A549 (cell line): Measurements from ENCODE around the gene DSTYK. TPM values are rescaled to one million over a fixed set of nuclear protein-coding genes. Genes with fewer than 3 reads are reported as not detected.
A peak's percentile ranks its signal among the peaks of the same experiment; 100 is the strongest.

ENCODE experiments used
- ATAC-seq, 2 experiments: fragments of 200-7000 bp in 1 of 2; fragments of >200 bp in 1 of 2; cut with Nextera tagmentation in 1 of 2; cut with Tn5 transposase in 1 of 2; 3 replicates each; pipeline versions ENCODE4 v1.8.0 to v1.9.1; 2018 to 2020; ENCODE audit warnings: mild to moderate bottlenecking in 1 of 2, moderate library complexity in 1 of 2
- CTCF ChIA-PET: fragments of 300-600 bp; sonication (Branson Sonifier 250); formaldehyde crosslinking; extraction: SDS; loops from one replicate; lab custom pipeline; 2021; ENCODE audit warnings: antibody characterized with exemption, inconsistent platforms; lab: Yijun Ruan, JAX
- POLR2A ChIA-PET: fragments of 350-600 bp; formaldehyde crosslinking; extraction: SDS; loops from one replicate; lab custom pipeline; 2021; ENCODE audit warnings: antibody characterized with exemption, inconsistent platforms; lab: Yijun Ruan, JAX
- DNase-seq, 2 experiments: peaks; one replicate each; pipeline versions ENCODE4 v3.0.0 to v3.0.0-alpha.2; 2011 to 2016; ENCODE audit warnings: low read depth in 1 of 2, low spot score in 1 of 2
- FAIRE-seq: peaks from 2 replicates; lab custom pipeline; 2011; peaks lifted over from hg19 to GRCh38; lab: Jason Lieb, UNC
- H3K27ac ChIP-seq, 2 experiments: fragments of >200 bp; sonication (Bioruptor Twin); formaldehyde crosslinking; 3 replicates each; pipeline ENCODE4 v1.5.1; 2016 to 2017
- H3K4me1 ChIP-seq: fragments of >200 bp; sonication (Bioruptor Twin); formaldehyde crosslinking; 3 replicates; pipeline ENCODE4 v1.6.1; 2016
- H3K4me2 ChIP-seq: fragments of >200 bp; sonication (Bioruptor Twin); formaldehyde crosslinking; 3 replicates; pipeline ENCODE4 v1.6.1; 2016
- H3K4me3 ChIP-seq: fragments of >200 bp; sonication (Bioruptor Twin); formaldehyde crosslinking; 3 replicates; pipeline ENCODE4 v1.5.1; 2016
- H3K9me3 ChIP-seq: fragments of >200 bp; sonication (Bioruptor Twin); formaldehyde crosslinking; 3 replicates; pipeline ENCODE4 v1.6.1; 2016
- ATOH8 ChIP-seq: fragments of 250-450 bp; sonication (Bioruptor Pico); IDR thresholded peaks from 2 replicates; pipeline ENCODE4 v1.5.0; 2020; ENCODE audit warnings: low read depth, mild to moderate bottlenecking, moderate library complexity
- CBX8 ChIP-seq: fragments of 200-600 bp; sonication (generic); IDR thresholded peaks from 2 replicates; pipeline ENCODE4 v1.6.1; 2016
- CEBPB ChIP-seq, 2 experiments: fragments of >200 bp in 1 of 2; sonication (Bioruptor Twin) in 1 of 2; formaldehyde crosslinking in 1 of 2; IDR thresholded peaks; 2 replicates each; pipeline ENCODE4 v1.6.1; 2012 to 2016
- EHMT2 ChIP-seq: fragments of 200-600 bp; sonication (generic); IDR thresholded peaks from 2 replicates; pipeline ENCODE4 v1.6.1; 2016; ENCODE audit warnings: antibody characterized with exemption, low read depth, mild to moderate bottlenecking, moderate library complexity
- HOXA7 ChIP-seq: fragments of 250-450 bp; sonication (Bioruptor Pico); IDR thresholded peaks from 2 replicates; pipeline ENCODE4 v1.5.0; 2020; ENCODE audit warnings: mild to moderate bottlenecking, moderate library complexity
- HOXB5 ChIP-seq: fragments of 250-450 bp; sonication (Bioruptor Pico); IDR thresholded peaks from 2 replicates; pipeline ENCODE4 v1.5.0; 2020; ENCODE audit warnings: mild to moderate bottlenecking, moderate library complexity
- JUN ChIP-seq, 2 experiments: fragments of >200 bp; sonication (Bioruptor Twin); formaldehyde crosslinking; IDR thresholded peaks; 2 replicates in 1 of 2; 3 replicates in 1 of 2; pipeline ENCODE4 v1.6.1; 2016 to 2017
- MAFK ChIP-seq: fragments of 450-650 bp; IDR thresholded peaks from 2 replicates; pipeline ENCODE4 v1.6.1; 2014; ENCODE audit not compliant: partially characterized antibody
- MAZ ChIP-seq: fragments of 150-350 bp; IDR thresholded peaks from 2 replicates; pipeline ENCODE4 v1.6.1; 2014; ENCODE audit warnings: antibody characterized with exemption, low read depth, low read length, borderline replicate concordance
- REST ChIP-seq: fragments of 200-600 bp; sonication (generic); IDR thresholded peaks from 2 replicates; pipeline ENCODE4 v1.6.1; 2016; ENCODE audit warnings: antibody characterized with exemption, mild to moderate bottlenecking, moderate library complexity
- RFX5 ChIP-seq: fragments of 450-650 bp; IDR thresholded peaks from 2 replicates; pipeline ENCODE4 v1.7.1; 2014; ENCODE audit warnings: antibody characterized with exemption, mild to moderate bottlenecking, moderate library complexity
- TP53 ChIP-seq: fragments of 250-450 bp; sonication (Bioruptor Pico); IDR thresholded peaks from 2 replicates; pipeline ENCODE4 v1.5.0; 2021; ENCODE audit warnings: mild to moderate bottlenecking, moderate library complexity
- ZSCAN20 ChIP-seq: fragments of 250-450 bp; sonication (Bioruptor Pico); IDR thresholded peaks from 2 replicates; pipeline ENCODE4 v1.8.0; 2022; ENCODE audit warnings: mild to moderate bottlenecking, moderate library complexity
- WGBS: methylation state at CpG from one replicate; pipeline ENCODE4 v1.1.6; 2017; ENCODE audit errors: missing lambda C conversion rate; 5-methylcytosine and 5-hydroxymethylcytosine counted together
- polyA plus RNA-seq, 4 experiments: library from polyadenylated mRNA; depleted of rRNA in 3 of 4; stranded (reverse); fragments of >200 nt; fragmentation: RNase III in 1 of 4; extraction: RNeasy Plus Mini Kit Qiagen cat#74134 plus additional on column Dnase treatment in 1 of 4; gene quantifications; 2 replicates in 3 of 4; 3 replicates in 1 of 4; pipeline ENCODE4 v1.2.3, GENCODE V29; 2011 to 2017
- TF ChIP-seq, protein P1 (sequence below): fragments of >200 bp; sonication (Bioruptor Twin); formaldehyde crosslinking; IDR thresholded peaks from 3 replicates; pipeline ENCODE4 v1.6.1; 2016
- TF ChIP-seq, protein P2 (sequence below): fragments of >200 bp; sonication (Bioruptor Twin); formaldehyde crosslinking; IDR thresholded peaks from 2 replicates; pipeline ENCODE4 v1.6.1; 2016

Gene DSTYK
- polyA plus RNA-seq, 2 of the 4 experiments (the other 2 are of a cell fraction) = 8.6 to 9.0 TPM

- FAIRE-seq (no peak), ATAC-seq (peak; percentile 37 to 39; a peak in 5 of 6 replicates), DNase-seq (peak; percentile 44 to 62)
- ChIA-PET POLR2A (interaction anchor here (1.3 kb wide), 3 partner anchors 16 to 104 kb away, joined by 4 to 9 read pairs (median 8); partner anchors contain the start of gene DSTYK), CTCF (interaction anchor here (0.9 to 53.3 kb wide), 9 partner anchors 10 to 296 kb away, joined by 3 to 1139 read pairs (median 19); partner anchors contain the start of gene RBBP5)
- Histone ChIP-seq H3K9me3 (no peaks in the 10 kb centered on the region), H3K4me1 (peaks cover 12% of the 10 kb centered on the region; the same call in 2 of the 3 replicates), H3K27ac (peak overlapping the region; percentile 64 to 88), H3K4me3 (peak overlapping the region; percentile 69), H3K4me2 (peak overlapping the region; percentile 95)
- 40% methylated on average over 8 of the region's 8 CpGs for WGBS
- TF ChIP-seq REST (no peak), HOXB5 (CRISPR knock-in tag) (no peak), HOXA7 (CRISPR knock-in tag) (no peak)
- TF ChIP-seq, protein P1, sequence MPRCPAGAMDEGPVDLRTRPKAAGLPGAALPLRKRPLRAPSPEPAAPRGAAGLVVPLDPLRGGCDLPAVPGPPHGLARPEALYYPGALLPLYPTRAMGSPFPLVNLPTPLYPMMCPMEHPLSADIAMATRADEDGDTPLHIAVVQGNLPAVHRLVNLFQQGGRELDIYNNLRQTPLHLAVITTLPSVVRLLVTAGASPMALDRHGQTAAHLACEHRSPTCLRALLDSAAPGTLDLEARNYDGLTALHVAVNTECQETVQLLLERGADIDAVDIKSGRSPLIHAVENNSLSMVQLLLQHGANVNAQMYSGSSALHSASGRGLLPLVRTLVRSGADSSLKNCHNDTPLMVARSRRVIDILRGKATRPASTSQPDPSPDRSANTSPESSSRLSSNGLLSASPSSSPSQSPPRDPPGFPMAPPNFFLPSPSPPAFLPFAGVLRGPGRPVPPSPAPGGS = no peak
Measured at GRCh38 chr1:205226868-205227583, 15.5 kb upstream of the DSTYK start.

GRCh38 chr1:205225901-205226765 is 14.6 kb upstream of the DSTYK start:
- ChIA-PET POLR2A (no interaction called here), CTCF (interaction anchor here (0.9 to 53.3 kb wide), 5 partner anchors 20 to 297 kb away, joined by 3 to 1139 read pairs (median 33); partner anchors contain the start of gene RBBP5)
- FAIRE-seq (no peak), DNase-seq (no peak), ATAC-seq (no peak)
- WGBS = 48% methylated on average over 11 of the region's 11 CpGs
- Histone ChIP-seq H3K27ac (no peak overlapping the region), H3K4me2 (no peak overlapping the region), H3K4me1 (peaks cover 12% of the 10 kb centered on the region; the same call in 2 of the 3 replicates), H3K9me3 (no peaks in the 10 kb centered on the region), H3K4me3 (no peak overlapping the region)
- peak; percentile 39 for TF ChIP-seq MAFK
- no peak for TF ChIP-seq HOXA7 (CRISPR knock-in tag)

DNA sequence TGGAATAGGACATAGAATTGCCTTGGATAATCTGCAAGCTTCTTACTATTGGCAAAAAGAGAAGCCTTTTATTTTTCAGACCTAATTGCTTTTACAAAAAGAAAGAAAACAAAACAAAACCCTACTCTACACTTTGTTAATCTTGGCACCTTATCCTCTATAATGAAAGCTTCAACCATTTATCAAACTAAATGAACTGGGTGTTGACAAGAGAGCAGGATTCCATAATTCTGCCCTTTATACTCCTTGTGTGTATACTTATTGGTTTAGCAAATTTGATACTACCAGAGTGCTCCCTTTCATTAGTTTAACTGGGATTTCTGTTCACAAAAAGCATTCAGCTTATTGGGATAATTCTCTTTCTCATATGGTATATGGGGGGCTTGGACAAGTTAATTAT is 13.2 kb upstream of the DSTYK start:
- no peak overlapping the region for H3K4me2 ChIP-seq
- ChIA-PET CTCF (interaction anchor here (0.5 to 53.3 kb wide), 3 partner anchors 13 to 646 kb away, joined by 3 to 1139 read pairs (median 3); partner anchors contain the start of gene DSTYK), POLR2A (no interaction called here)
- no peak overlapping the region for H3K27ac ChIP-seq
- FAIRE-seq (no peak), ATAC-seq (no peak), DNase-seq (no peak)
- no peaks in the 10 kb centered on the region for H3K9me3 ChIP-seq
- no peak for TF ChIP-seq EHMT2
- TF ChIP-seq JUN (IDR thresholded peaks at IDR 0.05) = no peak
- TF ChIP-seq, protein P2, sequence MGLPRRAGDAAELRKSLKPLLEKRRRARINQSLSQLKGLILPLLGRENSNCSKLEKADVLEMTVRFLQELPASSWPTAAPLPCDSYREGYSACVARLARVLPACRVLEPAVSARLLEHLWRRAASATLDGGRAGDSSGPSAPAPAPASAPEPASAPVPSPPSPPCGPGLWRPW = no peak
- TF ChIP-seq ZSCAN20 (CRISPR knock-in tag) = no peak
- TF ChIP-seq ATOH8 = no peak
- TF ChIP-seq CEBPB (IDR thresholded peaks at IDR 0.05) = no peak
- TF ChIP-seq CBX8 = no peak
- TF ChIP-seq RFX5 = no peak
- no peak for TF ChIP-seq MAZ
- no peak for TF ChIP-seq REST
- no peak for TF ChIP-seq TP53 (CRISPR knock-in tag)
- H3K4me3 ChIP-seq = no peak overlapping the region
- H3K4me1 ChIP-seq = peaks cover 10% of the 10 kb centered on the region; the same call in 2 of the 3 replicates
